B cell (primary cell): Measurements from ENCODE around the gene LRFN5.

Experiments used
- EZH2 ChIP-seq: IDR thresholded peaks from 2 replicates; pipeline ENCODE4 v1.6.1; 2012; ENCODE audit warnings: borderline replicate concordance, low read depth, mild to moderate bottlenecking, moderate library complexity, low read length; ENCODE audit not compliant: insufficient read depth, poor library complexity, severe bottlenecking
- TF ChIP-seq, protein P1 (sequence below): fragments of 200-600 bp; IDR thresholded peaks from one replicate; pipeline ENCODE4 v1.8.0; 2022; ENCODE audit warnings: antibody characterized with exemption, mild to moderate bottlenecking

DNA sequence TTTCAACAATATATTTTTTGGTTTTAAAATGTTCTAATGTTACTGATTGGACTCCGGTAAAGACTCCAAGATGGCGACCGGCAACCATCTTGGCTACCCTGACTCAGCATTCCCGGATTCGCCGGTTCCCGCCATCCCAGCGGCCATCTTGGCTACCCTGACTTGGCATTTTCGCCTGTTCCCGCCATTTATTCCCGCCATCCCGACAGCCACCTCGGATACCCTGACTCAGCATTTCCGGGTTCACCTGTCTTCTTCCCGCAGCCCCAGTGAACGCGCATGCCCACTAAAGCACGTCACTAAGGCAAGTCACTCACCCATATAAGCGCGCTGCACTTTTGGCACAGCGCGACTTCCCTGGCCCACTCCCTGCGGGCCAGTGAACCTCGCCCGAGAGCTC, 9.0 kb upstream of the LRFN5 start:
- TF ChIP-seq, protein P1, sequence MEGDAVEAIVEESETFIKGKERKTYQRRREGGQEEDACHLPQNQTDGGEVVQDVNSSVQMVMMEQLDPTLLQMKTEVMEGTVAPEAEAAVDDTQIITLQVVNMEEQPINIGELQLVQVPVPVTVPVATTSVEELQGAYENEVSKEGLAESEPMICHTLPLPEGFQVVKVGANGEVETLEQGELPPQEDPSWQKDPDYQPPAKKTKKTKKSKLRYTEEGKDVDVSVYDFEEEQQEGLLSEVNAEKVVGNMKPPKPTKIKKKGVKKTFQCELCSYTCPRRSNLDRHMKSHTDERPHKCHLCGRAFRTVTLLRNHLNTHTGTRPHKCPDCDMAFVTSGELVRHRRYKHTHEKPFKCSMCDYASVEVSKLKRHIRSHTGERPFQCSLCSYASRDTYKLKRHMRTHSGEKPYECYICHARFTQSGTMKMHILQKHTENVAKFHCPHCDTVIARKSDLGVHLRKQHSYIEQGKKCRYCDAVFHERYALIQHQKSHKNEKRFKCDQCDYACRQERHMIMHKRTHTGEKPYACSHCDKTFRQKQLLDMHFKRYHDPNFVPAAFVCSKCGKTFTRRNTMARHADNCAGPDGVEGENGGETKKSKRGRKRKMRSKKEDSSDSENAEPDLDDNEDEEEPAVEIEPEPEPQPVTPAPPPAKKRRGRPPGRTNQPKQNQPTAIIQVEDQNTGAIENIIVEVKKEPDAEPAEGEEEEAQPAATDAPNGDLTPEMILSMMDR = no peak
- TF ChIP-seq EZH2 = no peak
